ENCODE results near the gene PAXIP1.

PAXIP1 gene

GRCh38 chr7:154990964-154991540 lies 11.9 kb downstream of the PAXIP1 start:
- DNase-seq: no peak

GRCh38 chr7:154987571-154987970 lies 15.4 kb downstream of the PAXIP1 start:
- DNase-seq: no peak

- DNase-seq: no peak
Measured at GRCh38 chr7:154986200-154986945, 16.6 kb downstream of the PAXIP1 start.

GRCh38 chr7:154985230-154985629 lies 17.7 kb downstream of the PAXIP1 start:
- DNase-seq: no peak

GRCh38 chr7:154984601-154985188 lies 18.2 kb downstream of the PAXIP1 start:
- DNase-seq: no peak

GRCh38 chr7:154978017-154978416 lies 24.9 kb downstream of the PAXIP1 start:
- DNase-seq: no peak

GRCh38 chr7:154977250-154977649 lies 25.7 kb downstream of the PAXIP1 start:
- no peak for DNase-seq

GRCh38 chr7:154976844-154977243 lies 26.1 kb downstream of the PAXIP1 start:
- DNase-seq: no peak

- DNase-seq: peak; percentile 22
Measured at GRCh38 chr7:154975984-154976383, 26.9 kb downstream of the PAXIP1 start.

- no peak for DNase-seq
Measured at GRCh38 chr7:154973381-154973780, 29.5 kb downstream of the PAXIP1 start.

- DNase-seq: no peak
Measured at GRCh38 chr7:154968336-154969001, 34.5 kb downstream of the PAXIP1 start.

- DNase-seq: no peak
Measured at GRCh38 chr7:154967401-154967955, 35.4 kb downstream of the PAXIP1 start.

- DNase-seq: no peak
Measured at GRCh38 chr7:154965014-154965413, 37.9 kb downstream of the PAXIP1 start.

GRCh38 chr7:154960063-154960790 lies 42.7 kb downstream of the PAXIP1 start:
- no peak for DNase-seq

GRCh38 chr7:154956427-154956826 lies 46.5 kb downstream of the PAXIP1 start:
- no peak for DNase-seq

- DNase-seq: peak; percentile 76
Measured at GRCh38 chr7:154953006-154953684, 49.8 kb downstream of the PAXIP1 start.

- DNase-seq: no peak
Measured at GRCh38 chr7:154950960-154951359, 52.0 kb downstream of the PAXIP1 start.

GRCh38 chr7:154947604-154948003 lies 55.3 kb downstream of the PAXIP1 start:
- no peak for DNase-seq

GRCh38 chr7:154946166-154946565 lies 56.8 kb downstream of the PAXIP1 start:
- no peak for DNase-seq

GRCh38 chr7:154943906-154944305 lies 59.0 kb downstream of the PAXIP1 start:
- DNase-seq: no peak

- no peak for DNase-seq
Measured at GRCh38 chr7:154942691-154943090, 60.2 kb downstream of the PAXIP1 start.

GRCh38 chr7:154937837-154938236 lies 65.1 kb downstream of the PAXIP1 start:
- no peak for DNase-seq

Measured in hematopoietic multipotent progenitor cell treated with erythropoietin and hydrocortisone succinate and interleukin-3 and kit ligand, for 4 days (in vitro differentiated cells).